Mammary epithelial cell (primary cell): Measurements from ENCODE around the gene TSPAN9.

Source experiments
- EZH2 ChIP-seq: IDR thresholded peaks from 2 replicates; pipeline ENCODE4 v1.6.1; 2012; ENCODE audit warnings: low read length, inconsistent platforms, borderline replicate concordance
- TF ChIP-seq, protein P1 (sequence below), 2 donors: IDR thresholded peaks in 1 of 2; conservative IDR thresholded peaks in 1 of 2; 2 replicates each; pipeline ENCODE4 v1.5.1; 2011 to 2012; ENCODE audit warnings: inconsistent platforms in 2 of 2, low read length in 2 of 2, mild to moderate bottlenecking in 2 of 2, control low read depth in 1 of 2, low read depth in 1 of 2; ENCODE audit not compliant: insufficient read depth in 1 of 2; ENCODE audit errors: extremely low read depth in 1 of 2

DNA sequence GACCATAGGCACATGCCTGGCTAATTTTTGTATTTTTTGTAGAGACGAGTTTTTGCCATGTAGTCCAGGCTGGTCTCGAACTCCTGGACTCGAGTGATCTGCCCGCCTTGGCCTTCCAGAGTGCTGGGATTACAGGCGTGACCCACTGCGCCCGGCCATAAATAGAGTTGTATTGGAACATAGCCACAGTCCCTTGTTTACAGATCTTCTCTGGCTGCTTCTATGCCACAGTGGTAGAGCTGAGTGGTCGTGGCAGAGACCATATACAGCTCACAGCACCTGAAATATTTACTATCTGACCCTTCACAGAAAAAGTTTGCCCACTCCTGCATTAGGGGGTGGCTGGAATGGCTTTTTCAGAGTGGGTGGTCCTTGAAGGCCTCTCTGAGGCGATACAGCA lies 28.0 kb upstream of the TSPAN9 start:
- TF ChIP-seq, protein P1, sequence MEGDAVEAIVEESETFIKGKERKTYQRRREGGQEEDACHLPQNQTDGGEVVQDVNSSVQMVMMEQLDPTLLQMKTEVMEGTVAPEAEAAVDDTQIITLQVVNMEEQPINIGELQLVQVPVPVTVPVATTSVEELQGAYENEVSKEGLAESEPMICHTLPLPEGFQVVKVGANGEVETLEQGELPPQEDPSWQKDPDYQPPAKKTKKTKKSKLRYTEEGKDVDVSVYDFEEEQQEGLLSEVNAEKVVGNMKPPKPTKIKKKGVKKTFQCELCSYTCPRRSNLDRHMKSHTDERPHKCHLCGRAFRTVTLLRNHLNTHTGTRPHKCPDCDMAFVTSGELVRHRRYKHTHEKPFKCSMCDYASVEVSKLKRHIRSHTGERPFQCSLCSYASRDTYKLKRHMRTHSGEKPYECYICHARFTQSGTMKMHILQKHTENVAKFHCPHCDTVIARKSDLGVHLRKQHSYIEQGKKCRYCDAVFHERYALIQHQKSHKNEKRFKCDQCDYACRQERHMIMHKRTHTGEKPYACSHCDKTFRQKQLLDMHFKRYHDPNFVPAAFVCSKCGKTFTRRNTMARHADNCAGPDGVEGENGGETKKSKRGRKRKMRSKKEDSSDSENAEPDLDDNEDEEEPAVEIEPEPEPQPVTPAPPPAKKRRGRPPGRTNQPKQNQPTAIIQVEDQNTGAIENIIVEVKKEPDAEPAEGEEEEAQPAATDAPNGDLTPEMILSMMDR (conservative IDR thresholded peaks at IDR 0.05 in 1 of 2, IDR thresholded peaks at IDR 0.05 in 1 of 2; ENCODE audit: extremely low read depth in 1 of 2, insufficient read depth in 1 of 2, low read depth in 1 of 2, low read length in 2 of 2), result no peak
- TF ChIP-seq EZH2, result no peak
